HepG2 (cell line): Measurements from ENCODE around the gene FGFR4. TPM values are rescaled to one million over a fixed set of nuclear protein-coding genes. Genes with fewer than 3 reads are reported as not detected.

Source experiments
- AKAP8 ChIP-seq: sonication (generic); formaldehyde crosslinking; IDR thresholded peaks from 2 replicates; pipeline ENCODE4 v1.5.1; 2020; ENCODE audit warnings: mild to moderate bottlenecking, missing genetic modification reagents
- HCFC1 ChIP-seq: fragments of 150-350 bp; IDR thresholded peaks from 2 replicates; pipeline ENCODE4 v1.6.1; 2014; ENCODE audit warnings: low read depth, low read length
- MEIS2 ChIP-seq: sonication (generic); formaldehyde crosslinking; IDR thresholded peaks from 2 replicates; pipeline ENCODE4 v1.9.0; 2021; ENCODE audit warnings: mild to moderate bottlenecking, missing genetic modification reagents
- MIXL1 ChIP-seq: IDR thresholded peaks from 2 replicates; pipeline ENCODE4 v1.6.1; 2016
- NFIC ChIP-seq: IDR thresholded peaks from 2 replicates; pipeline ENCODE4 v1.6.1; 2012; ENCODE audit warnings: mild to moderate bottlenecking, low read length, inconsistent platforms
- ONECUT2 ChIP-seq: sonication (generic); formaldehyde crosslinking; IDR thresholded peaks from 2 replicates; pipeline ENCODE4 v1.4.0; 2020; ENCODE audit warnings: missing genetic modification reagents
- PAX8 ChIP-seq: sonication (generic); formaldehyde crosslinking; IDR thresholded peaks from 2 replicates; pipeline ENCODE4 v1.8.0; 2022; ENCODE audit warnings: mild to moderate bottlenecking, missing genetic modification reagents, borderline replicate concordance
- TAF15 ChIP-seq: fragments of 200-400 bp; formaldehyde crosslinking; IDR thresholded peaks from one replicate; pipeline ENCODE4 v1.6.1; 2018; ENCODE audit warnings: mild to moderate bottlenecking, low read depth, low read length; ENCODE audit not compliant: poor library complexity, severe bottlenecking
- ZFP90 ChIP-seq: sonication (generic); formaldehyde crosslinking; IDR thresholded peaks from 2 replicates; pipeline ENCODE4 v1.8.0; 2022; ENCODE audit warnings: missing genetic modification reagents, mild to moderate bottlenecking, inconsistent platforms, borderline replicate concordance
- ZNF256 ChIP-seq: sonication (generic); formaldehyde crosslinking; conservative IDR thresholded peaks from 2 replicates; pipeline ENCODE4 v1.4.0; 2020; ENCODE audit warnings: missing genetic modification reagents
- ZNF296 ChIP-seq: sonication (generic); formaldehyde crosslinking; conservative IDR thresholded peaks from 2 replicates; pipeline ENCODE4 v1.5.0; 2020; ENCODE audit warnings: mild to moderate bottlenecking, missing genetic modification reagents
- ZNF549 ChIP-seq: sonication (generic); formaldehyde crosslinking; IDR thresholded peaks from 2 replicates; pipeline ENCODE4 v1.5.0; 2020; ENCODE audit warnings: missing genetic modification reagents
- ZNF746 ChIP-seq: sonication (generic); formaldehyde crosslinking; IDR thresholded peaks from 2 replicates; pipeline ENCODE4 v1.8.0; 2022; ENCODE audit warnings: mild to moderate bottlenecking, missing genetic modification reagents
- ZNF747 ChIP-seq: sonication (generic); formaldehyde crosslinking; IDR thresholded peaks from 2 replicates; pipeline ENCODE4 v1.8.1; 2023; ENCODE audit warnings: missing genetic modification reagents, mild to moderate bottlenecking, borderline replicate concordance
- ZNF792 ChIP-seq: IDR thresholded peaks from 2 replicates; pipeline ENCODE4 v1.6.1; 2016
- ZNF816 ChIP-seq: sonication (generic); formaldehyde crosslinking; IDR thresholded peaks from 2 replicates; pipeline ENCODE4 v1.8.0; 2022; ENCODE audit warnings: missing genetic modification reagents, mild to moderate bottlenecking, borderline replicate concordance
- ZZZ3 ChIP-seq: sonication (generic); formaldehyde crosslinking; IDR thresholded peaks from 2 replicates; pipeline ENCODE4 v1.4.0; 2020; ENCODE audit warnings: missing genetic modification reagents, mild to moderate bottlenecking, borderline replicate concordance
- polyA plus RNA-seq, 8 experiments: library from polyadenylated mRNA; depleted of rRNA in 3 of 8; stranded (reverse) in 7 of 8; unstranded in 1 of 8; fragments of >200 nt; fragmentation: Illumina TruSeq in 4 of 8; extraction: Trizol in 4 of 8; gene quantifications; 2 replicates each; pipeline versions ENCODE4 v1.2.1 to v1.2.3, GENCODE V29; 2011 to 2016; ENCODE audit warnings: low read depth in 4 of 8, missing spikeins in 1 of 8, mixed read lengths in 1 of 8; ENCODE audit not compliant: insufficient read depth in 1 of 8
- total RNA-seq, 5 experiments: library from RNA; depleted of rRNA; stranded (reverse); fragments of >200 nt; fragmentation: Illumina TruSeq; extraction: Trizol; gene quantifications; 2 replicates each; pipeline ENCODE4 v1.2.3, GENCODE V29; 2016; ENCODE audit warnings: low read depth in 1 of 5
- TF ChIP-seq, protein P1 (sequence below): sonication (generic); formaldehyde crosslinking; IDR thresholded peaks from 2 replicates; pipeline ENCODE4 v1.5.1; 2020; ENCODE audit warnings: mild to moderate bottlenecking, moderate library complexity, missing genetic modification reagents
- TF ChIP-seq, protein P2 (sequence below): sonication (generic); formaldehyde crosslinking; IDR thresholded peaks from 2 replicates; pipeline ENCODE4 v1.8.0; 2022; ENCODE audit warnings: missing genetic modification reagents, mild to moderate bottlenecking, inconsistent platforms, borderline replicate concordance
- TF ChIP-seq, protein P3 (sequence below): IDR thresholded peaks from 2 replicates; pipeline ENCODE4 v1.6.1; 2016; ENCODE audit warnings: mild to moderate bottlenecking
- TF ChIP-seq, protein P4 (sequence below): sonication (generic); formaldehyde crosslinking; IDR thresholded peaks from 2 replicates; pipeline ENCODE4 v1.4.0; 2020; ENCODE audit warnings: mild to moderate bottlenecking, low read depth, missing genetic modification reagents

Gene FGFR4
- total and polyA plus RNA-seq, 2 of the 13 experiments (the other 11 are each of a cell fraction or from before 2014, with no cell fraction given) = 129 to 219 TPM

DNA sequence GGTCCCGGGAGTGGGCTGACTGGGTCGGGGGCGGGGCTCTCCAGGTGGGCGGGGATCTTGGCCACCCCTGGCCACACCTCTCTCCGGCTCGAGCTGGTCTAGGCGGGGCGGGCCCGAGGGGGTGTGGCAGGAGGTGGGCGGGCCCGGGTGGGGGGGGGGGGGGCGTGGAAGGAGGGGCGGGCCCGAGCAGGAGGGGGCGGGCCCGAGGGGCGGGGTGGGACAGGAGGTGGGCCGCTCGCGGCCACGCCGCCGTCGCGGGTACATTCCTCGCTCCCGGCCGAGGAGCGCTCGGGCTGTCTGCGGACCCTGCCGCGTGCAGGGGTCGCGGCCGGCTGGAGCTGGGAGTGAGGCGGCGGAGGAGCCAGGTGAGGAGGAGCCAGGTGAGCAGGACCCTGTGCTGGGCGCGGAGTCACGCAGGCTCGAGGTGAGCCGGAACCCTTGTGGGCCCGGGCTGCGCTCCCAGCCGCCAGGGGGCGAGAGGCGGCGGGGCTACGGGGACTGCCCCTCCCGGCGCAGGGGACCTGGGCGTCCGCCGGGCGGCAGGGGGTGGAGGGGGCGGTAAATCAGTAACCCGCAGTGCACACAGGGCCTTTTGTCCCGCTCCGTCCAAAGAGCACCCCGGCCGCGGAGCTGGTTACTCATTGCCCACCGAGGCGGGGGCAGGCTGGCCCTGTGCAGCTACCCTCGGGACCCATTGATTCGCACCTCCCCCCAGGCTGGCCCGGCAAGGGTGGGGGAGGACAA is at the start of gene FGFR4 (continued):
- TF ChIP-seq, protein P1, sequence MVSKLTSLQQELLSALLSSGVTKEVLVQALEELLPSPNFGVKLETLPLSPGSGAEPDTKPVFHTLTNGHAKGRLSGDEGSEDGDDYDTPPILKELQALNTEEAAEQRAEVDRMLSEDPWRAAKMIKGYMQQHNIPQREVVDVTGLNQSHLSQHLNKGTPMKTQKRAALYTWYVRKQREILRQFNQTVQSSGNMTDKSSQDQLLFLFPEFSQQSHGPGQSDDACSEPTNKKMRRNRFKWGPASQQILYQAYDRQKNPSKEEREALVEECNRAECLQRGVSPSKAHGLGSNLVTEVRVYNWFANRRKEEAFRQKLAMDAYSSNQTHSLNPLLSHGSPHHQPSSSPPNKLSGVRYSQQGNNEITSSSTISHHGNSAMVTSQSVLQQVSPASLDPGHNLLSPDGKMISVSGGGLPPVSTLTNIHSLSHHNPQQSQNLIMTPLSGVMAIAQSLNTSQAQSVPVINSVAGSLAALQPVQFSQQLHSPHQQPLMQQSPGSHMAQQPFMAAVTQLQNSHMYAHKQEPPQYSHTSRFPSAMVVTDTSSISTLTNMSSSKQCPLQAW = peak; percentile 100
- TF ChIP-seq NFIC (peak; percentile 56; the same call in 1 of the 2 replicates), TAF15 (peak; percentile 68), MEIS2 (CRISPR knock-in tag) (peak; percentile 72), ZNF256 (CRISPR knock-in tag) (no peak), ZZZ3 (CRISPR knock-in tag) (no peak), MIXL1 (CRISPR knock-in tag) (peak; percentile 72; the same call in 1 of the 2 replicates), ZNF549 (CRISPR knock-in tag) (0 out of 2 replicates have a peak, but pooled peaks have one; percentile 46), HCFC1 (no peak), ZNF816 (CRISPR knock-in tag) (no peak; the same call in none of the 2 replicates), ONECUT2 (CRISPR knock-in tag) (peak; percentile 85), AKAP8 (CRISPR knock-in tag) (peak; percentile 95), ZNF792 (CRISPR knock-in tag) (no peak; the same call in 1 of the 2 replicates), ZNF296 (CRISPR knock-in tag) (no peak), PAX8 (CRISPR knock-in tag) (no peak), ZNF747 (peak; percentile 80; the same call in 1 of the 2 replicates), ZFP90 (no peak; the same call in none of the 2 replicates), ZNF746 (peak; percentile 98)
- TF ChIP-seq, protein P2, sequence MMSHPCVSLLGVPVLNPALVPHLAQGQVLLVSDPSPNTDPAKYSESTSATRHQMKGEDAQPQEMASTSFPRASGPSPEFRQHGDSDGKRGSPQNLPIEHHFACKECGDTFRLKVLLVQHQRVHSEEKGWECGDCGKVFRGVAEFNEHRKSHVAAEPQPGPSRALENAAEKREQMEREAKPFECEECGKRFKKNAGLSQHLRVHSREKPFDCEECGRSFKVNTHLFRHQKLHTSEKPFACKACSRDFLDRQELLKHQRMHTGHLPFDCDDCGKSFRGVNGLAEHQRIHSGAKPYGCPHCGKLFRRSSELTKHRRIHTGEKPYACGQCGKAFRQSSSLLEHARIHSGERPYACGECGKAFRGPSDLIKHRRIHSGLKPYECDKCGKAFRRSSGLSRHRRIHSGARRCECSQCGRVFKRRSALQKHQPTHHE = peak; percentile 80; the same call in 1 of the 2 replicates
- TF ChIP-seq, protein P3, sequence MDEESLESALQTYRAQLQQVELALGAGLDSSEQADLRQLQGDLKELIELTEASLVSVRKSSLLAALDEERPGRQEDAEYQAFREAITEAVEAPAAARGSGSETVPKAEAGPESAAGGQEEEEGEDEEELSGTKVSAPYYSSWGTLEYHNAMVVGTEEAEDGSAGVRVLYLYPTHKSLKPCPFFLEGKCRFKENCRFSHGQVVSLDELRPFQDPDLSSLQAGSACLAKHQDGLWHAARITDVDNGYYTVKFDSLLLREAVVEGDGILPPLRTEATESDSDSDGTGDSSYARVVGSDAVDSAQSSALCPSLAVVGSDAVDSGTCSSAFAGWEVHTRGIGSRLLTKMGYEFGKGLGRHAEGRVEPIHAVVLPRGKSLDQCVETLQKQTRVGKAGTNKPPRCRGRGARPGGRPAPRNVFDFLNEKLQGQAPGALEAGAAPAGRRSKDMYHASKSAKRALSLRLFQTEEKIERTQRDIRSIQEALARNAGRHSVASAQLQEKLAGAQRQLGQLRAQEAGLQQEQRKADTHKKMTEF (CRISPR knock-in tag) = peak; percentile 95
- TF ChIP-seq, protein P4, sequence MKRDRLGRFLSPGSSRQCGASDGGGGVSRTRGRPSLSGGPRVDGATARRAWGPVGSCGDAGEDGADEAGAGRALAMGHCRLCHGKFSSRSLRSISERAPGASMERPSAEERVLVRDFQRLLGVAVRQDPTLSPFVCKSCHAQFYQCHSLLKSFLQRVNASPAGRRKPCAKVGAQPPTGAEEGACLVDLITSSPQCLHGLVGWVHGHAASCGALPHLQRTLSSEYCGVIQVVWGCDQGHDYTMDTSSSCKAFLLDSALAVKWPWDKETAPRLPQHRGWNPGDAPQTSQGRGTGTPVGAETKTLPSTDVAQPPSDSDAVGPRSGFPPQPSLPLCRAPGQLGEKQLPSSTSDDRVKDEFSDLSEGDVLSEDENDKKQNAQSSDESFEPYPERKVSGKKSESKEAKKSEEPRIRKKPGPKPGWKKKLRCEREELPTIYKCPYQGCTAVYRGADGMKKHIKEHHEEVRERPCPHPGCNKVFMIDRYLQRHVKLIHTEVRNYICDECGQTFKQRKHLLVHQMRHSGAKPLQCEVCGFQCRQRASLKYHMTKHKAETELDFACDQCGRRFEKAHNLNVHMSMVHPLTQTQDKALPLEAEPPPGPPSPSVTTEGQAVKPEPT (CRISPR knock-in tag) = 0 out of 2 replicates have a peak, but pooled peaks have one; percentile 18
